AG08395 (cell line): ENCODE results near the gene MSI1.
A peak's percentile ranks its signal among the peaks of the same experiment; 100 is the strongest.

ENCODE experiments used
- DNase-seq: peaks from one replicate; pipeline ENCODE4 v3.0.0; 2012; ENCODE audit warnings: mixed read lengths, low spot score

Gene MSI1

DNA sequence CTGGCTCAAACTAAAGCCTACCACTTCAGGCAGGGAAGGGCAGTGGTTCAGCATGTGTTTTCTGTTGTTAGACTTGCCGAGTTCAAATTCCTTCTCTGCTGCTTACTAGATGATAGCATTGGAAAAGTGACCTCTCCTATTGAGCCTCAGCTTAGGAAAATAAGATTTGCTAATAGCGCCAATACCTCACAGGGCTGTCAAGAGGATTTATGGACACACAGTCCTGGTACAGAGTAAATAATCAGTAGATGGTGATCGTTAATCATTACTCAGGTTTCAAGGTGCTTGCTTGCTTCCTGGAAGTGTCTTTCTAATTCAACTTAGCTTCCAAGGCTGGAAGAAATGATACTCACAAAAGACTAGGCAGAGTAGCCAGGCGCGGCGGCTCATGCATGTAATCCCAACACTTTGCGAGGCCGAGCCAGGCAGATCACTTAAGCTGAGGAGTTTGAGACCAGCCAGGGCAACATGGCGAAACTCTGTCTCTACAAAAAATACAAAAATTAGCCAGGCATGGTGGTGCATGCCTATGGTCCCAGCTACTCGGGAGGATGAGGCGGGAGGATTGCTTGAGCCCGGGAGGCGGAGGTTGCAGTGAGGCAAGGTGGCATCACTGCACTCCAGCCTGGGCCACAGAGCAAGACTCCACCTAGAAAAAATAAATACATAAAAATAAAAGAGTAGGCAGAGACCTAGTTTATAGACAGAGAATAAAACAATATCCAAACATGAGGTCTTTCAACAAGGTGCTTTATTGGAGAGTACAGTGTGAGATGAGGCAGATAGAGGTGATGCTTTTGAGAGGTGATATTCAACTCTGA is 47.4 kb downstream of the MSI1 start:
- DNase-seq: no peak

DNA sequence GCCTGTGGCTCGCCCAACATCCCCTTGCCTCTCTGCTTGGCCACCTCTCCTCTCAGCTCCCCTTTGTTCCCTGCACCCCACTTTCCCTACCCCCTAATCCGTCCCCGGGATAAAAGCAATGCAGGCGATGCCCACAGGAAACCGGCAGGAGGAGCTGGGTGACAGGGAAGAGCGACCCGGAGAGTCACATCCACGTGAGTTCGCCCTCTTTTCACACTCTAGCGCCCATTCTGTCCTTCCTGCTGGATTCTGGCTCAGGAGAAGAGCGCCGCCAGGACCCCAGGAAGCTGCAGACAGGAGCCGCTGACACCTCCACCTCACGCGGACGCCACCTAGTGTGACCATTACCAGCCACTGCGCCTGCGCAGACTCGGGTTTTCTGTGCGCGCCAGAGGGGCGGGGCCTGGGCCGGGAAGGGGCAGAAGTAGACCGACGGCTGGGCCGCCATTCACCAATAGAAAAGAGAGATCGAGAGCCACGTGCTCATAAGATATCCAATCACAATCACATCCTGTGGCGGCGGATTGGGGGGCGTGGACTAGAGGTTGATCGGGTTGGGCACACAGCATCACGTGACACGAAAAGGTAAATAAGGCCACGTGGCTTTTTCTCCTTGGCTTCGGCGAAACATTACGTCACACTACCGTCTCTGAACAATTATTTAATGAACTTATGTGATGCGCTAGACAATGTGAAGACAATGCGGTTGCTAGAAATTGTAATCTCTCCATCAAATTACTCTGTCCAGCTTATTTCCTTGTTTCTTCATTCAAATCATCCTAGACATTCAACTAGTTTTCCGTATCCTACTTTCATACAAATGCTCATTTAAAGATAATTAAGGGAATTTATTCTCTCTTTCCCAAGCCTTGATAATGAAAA is 51.5 kb downstream of the MSI1 start:
- DNase-seq: peak; percentile 100

DNA sequence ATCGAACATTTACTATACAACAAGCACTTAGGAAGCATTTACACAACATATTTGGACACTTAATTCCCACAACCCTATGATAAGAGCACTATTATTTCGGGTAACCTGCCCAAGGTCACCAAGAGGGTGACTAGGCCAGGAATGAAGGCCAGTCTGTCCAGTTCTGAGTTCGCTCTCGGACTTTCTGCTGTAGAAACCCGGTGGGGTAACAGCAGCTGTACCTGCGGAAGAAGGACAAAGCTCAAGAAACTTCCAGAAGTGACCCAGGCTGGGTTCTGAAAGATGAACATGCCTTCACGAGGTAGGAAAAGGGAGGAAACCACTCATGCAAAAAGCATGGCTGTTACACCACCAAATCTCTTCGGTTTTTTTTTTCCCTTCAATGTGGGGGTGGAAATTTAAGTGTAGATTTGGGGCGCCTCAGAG is 52.2 kb downstream of the MSI1 start:
- no peak for DNase-seq

DNA sequence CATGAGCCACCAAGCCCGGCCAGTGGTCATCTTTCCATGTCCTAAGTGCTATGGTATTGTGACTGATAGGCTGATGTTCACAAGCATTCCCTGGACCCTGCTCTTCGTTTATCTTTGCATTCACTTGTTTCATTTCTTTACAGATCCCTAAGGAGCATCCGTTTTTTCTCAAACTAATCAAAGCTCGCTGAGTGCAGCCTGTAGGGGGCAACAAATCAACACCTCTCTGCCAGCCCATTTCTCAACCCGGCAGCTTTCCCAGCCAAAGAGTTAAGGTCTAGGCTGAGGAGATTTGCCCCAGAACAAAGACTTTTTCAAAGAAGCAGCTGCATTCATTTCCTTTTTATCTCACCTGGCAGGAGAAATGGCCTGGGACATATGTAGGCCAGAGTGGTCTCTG is 54.7 kb downstream of the MSI1 start:
- no peak for DNase-seq

DNA sequence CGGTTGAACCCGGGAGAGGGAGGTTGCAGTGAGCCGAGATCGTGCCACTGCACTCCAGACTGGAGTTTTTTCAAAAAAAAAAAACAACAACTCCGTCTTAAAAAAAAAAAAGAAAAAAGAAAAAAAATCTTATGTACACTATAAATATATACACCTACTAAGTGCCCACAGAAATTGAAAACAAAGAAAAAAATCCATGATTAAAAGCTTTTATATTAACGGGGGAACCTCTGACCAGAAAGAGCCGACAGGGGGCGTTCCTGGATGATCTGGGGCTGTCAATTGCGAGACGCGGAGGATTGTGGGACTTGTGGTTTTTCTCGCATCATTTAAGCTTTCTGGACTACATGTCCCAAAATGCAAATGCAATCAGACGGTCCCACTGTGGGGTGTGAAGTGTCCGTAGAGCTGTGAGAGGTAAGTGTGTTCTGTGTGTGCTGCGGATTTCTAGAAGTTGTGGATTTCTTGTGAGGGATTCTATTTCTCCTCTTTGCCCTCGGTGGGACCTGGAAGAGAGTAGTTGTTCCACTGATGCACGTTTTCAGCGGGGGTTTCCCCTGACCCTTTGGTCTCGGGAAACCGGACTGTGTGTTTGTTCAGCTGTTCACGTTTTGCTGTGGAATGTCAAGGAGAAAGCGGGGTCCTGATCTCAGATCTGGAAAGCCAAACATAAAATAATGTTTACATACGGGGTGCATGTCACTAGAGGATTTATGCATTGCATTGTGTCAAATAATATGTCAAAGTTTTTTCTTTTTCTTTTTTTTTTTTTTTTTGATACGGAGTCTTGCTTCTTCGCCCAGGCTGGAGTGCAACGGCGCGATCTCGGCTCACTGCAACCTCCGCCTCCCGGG is 66.8 kb downstream of the MSI1 start, which contains the start of gene SIRT4:
Gene SIRT4 (plus strand): TSS at position 360 of the 854 bp plus-strand sequence. CDS start 1,241 bp downstream, outside the sequence.
- DNase-seq: peak; percentile 96

DNA sequence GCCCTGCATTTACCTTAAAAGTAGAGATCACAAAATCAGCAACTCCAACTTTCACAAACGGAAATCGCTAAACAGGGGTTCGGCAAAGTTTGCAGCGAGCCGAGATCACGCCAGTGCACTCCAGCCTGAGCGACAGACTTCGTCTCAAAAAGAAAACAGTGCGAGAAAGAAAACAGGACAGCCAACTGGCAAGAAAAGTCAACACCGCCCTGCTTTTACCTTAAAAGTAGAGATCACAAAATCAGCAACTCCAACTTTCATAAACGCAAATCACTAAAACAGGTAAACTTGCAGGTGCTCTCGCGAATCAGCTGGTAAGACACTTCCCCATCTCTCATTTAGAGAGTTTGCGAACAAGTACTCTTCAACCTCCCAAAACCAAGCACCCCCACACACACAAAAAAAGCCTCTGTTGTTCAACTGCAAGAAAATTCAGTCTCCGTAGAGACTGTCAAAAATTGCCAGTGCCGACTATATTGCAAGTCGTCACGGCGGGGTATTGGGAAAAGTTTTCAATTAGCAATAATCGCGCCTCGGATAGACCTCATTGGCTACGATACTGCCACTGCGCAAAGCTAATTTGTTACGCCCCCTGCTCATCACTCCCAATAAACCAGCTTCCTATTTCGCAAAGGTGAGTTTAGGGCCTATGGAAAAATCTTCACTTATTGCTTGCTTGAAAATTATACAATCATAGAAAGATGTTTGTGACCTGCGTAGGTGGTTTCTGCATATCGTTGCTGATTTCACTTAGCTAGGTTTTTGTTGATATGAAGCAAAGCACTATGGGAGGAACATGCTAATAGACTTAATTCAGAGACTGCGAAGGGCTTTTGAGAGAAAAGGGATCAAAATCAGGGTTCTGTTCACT is 76.1 kb downstream of the MSI1 start, which contains the start of gene RNU4-1:
Gene RNU4-1 (minus strand): TSS at position 577 of the 871 bp plus-strand sequence.
- DNase-seq: peak; percentile 45

DNA sequence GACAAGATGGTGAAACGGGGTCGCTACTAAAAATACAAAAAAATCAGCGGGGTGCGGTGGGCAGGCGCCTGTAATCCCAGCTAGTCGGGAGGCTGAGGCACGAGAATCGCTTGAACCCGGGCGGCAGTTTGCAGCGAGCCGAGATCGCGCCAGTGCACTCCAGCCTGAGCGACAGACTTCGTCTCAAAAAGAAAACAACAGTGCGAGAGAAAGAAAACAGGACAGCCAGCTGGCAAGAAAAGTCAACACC is 76.6 kb downstream of the MSI1 start:
- DNase-seq: no peak
